HG03457 (cell line): Measurements from ENCODE around the gene SULF2.

Experiments used
- ATAC-seq: cut with Tn5 transposase; IDR thresholded peaks from one replicate; pipeline ENCODE4 v1.9.1; 2021; ENCODE audit warnings: moderate number of reproducible peaks; ENCODE audit not compliant: unreplicated experiment

SULF2 gene

GRCh38 chr20:47740121-47740861, 45.0 kb downstream of the SULF2 start:
- ATAC-seq = no peak

- no peak for ATAC-seq
These were observed 47.4 kb downstream of the SULF2 start for GRCh38 chr20:47737923-47738322.

GRCh38 chr20:47736570-47737152, 48.6 kb downstream of the SULF2 start:
- ATAC-seq = no peak

GRCh38 chr20:47735412-47736400, 49.6 kb downstream of the SULF2 start:
- no peak for ATAC-seq

GRCh38 chr20:47734870-47735269, 50.4 kb downstream of the SULF2 start:
- ATAC-seq = no peak

- no peak for ATAC-seq
These were observed 51.4 kb downstream of the SULF2 start for GRCh38 chr20:47733892-47734291.

GRCh38 chr20:47730744-47731143, 54.5 kb downstream of the SULF2 start:
- no peak for ATAC-seq

- ATAC-seq = no peak
These were observed 55.8 kb downstream of the SULF2 start for GRCh38 chr20:47729472-47729871.

GRCh38 chr20:47727909-47728361, 57.3 kb downstream of the SULF2 start:
- no peak for ATAC-seq

- no peak for ATAC-seq
These were observed 58.0 kb downstream of the SULF2 start for GRCh38 chr20:47727170-47727880.

GRCh38 chr20:47726632-47727031, 58.6 kb downstream of the SULF2 start:
- ATAC-seq = no peak

- no peak for ATAC-seq
These were observed 59.9 kb downstream of the SULF2 start for GRCh38 chr20:47725248-47725973.

- ATAC-seq = no peak
These were observed 60.4 kb downstream of the SULF2 start for GRCh38 chr20:47724910-47725247.

GRCh38 chr20:47724396-47724795, 60.9 kb downstream of the SULF2 start:
- ATAC-seq = no peak

- no peak for ATAC-seq
These were observed 62.0 kb downstream of the SULF2 start for GRCh38 chr20:47723322-47723721.

GRCh38 chr20:47720636-47721427, 64.4 kb downstream of the SULF2 start:
- ATAC-seq = no peak

GRCh38 chr20:47719625-47720024, 65.7 kb downstream of the SULF2 start:
- ATAC-seq = no peak

- ATAC-seq = no peak
These were observed 66.1 kb downstream of the SULF2 start for GRCh38 chr20:47719211-47719610.

GRCh38 chr20:47718398-47718797, 66.9 kb downstream of the SULF2 start:
- no peak for ATAC-seq
